ENCODE measurements around the gene SPSB3.

The SPSB3 gene

GRCh38 chr16:1826691-1827573, 44.6 kb upstream of the SPSB3 start, which contains the start of the genes FAHD1 and HAGH:
TSS of gene FAHD1 (plus strand) at chr16:1827206. CDS start at chr16:1827239, 33 bp downstream.
TSS of gene HAGH (minus strand) at chr16:1826825. CDS start at chr16:1826787, 38 bp downstream.
- intact Hi-C loops (cut with DNase I; ENCODE audit: low total_unique reads) = loop anchor here (5.0 kb wide), 1 partner anchor 45 kb away; the partner anchor contains the start of genes NUBP2 and SPSB3
- Histone ChIP-seq H3K4me1 (peaks cover 0 to 53% (median 32%) of the 10 kb centered on the region in 4 donors), H3K27ac (peak within 1 kb of the TSS; percentile 77 to 84), H3K4me3 (peak within 1 kb of the TSS; percentile 74 to 89), H3K36me3 (peaks cover 10 to 24% (median 13%) of the 10 kb centered on the region in 3 donors), H3K9me3 (no peaks in the 10 kb centered on the region), H3K27me3 (no peaks in the 10 kb centered on the region)
- peak; percentile 93 to 96 for DNase-seq
- TF ChIP-seq, protein P1, sequence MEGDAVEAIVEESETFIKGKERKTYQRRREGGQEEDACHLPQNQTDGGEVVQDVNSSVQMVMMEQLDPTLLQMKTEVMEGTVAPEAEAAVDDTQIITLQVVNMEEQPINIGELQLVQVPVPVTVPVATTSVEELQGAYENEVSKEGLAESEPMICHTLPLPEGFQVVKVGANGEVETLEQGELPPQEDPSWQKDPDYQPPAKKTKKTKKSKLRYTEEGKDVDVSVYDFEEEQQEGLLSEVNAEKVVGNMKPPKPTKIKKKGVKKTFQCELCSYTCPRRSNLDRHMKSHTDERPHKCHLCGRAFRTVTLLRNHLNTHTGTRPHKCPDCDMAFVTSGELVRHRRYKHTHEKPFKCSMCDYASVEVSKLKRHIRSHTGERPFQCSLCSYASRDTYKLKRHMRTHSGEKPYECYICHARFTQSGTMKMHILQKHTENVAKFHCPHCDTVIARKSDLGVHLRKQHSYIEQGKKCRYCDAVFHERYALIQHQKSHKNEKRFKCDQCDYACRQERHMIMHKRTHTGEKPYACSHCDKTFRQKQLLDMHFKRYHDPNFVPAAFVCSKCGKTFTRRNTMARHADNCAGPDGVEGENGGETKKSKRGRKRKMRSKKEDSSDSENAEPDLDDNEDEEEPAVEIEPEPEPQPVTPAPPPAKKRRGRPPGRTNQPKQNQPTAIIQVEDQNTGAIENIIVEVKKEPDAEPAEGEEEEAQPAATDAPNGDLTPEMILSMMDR (IDR thresholded peaks at IDR 0.05) = no peak

GRCh38 chr16:1825864-1826690, 43.7 kb upstream of the SPSB3 start:
- H3K4me3 ChIP-seq = peak overlapping the region; percentile 74 to 89
- peaks cover 16 to 26% (median 22%) of the 10 kb centered on the region in 3 donors for H3K36me3 ChIP-seq
- peak; percentile 30 to 75 for DNase-seq
- H3K27me3 ChIP-seq = no peaks in the 10 kb centered on the region
- no peaks in the 10 kb centered on the region for H3K9me3 ChIP-seq
- H3K4me1 ChIP-seq = peaks cover 0 to 53% (median 32%) of the 10 kb centered on the region in 4 donors
- H3K27ac ChIP-seq = peak overlapping the region; percentile 77 to 84
- intact Hi-C loops (cut with DNase I; ENCODE audit: low total_unique reads) = loop anchor here (5.0 kb wide), 1 partner anchor 44 kb away; the partner anchor contains the start of genes NUBP2 and SPSB3
- TF ChIP-seq, protein P1 (IDR thresholded peaks at IDR 0.05) = peak in 1 of 2 experiments; percentile 18

- no peak for DNase-seq
- Histone ChIP-seq H3K4me1 (peaks cover 0 to 52% (median 32%) of the 10 kb centered on the region in 4 donors), H3K27me3 (no peaks in the 10 kb centered on the region), H3K27ac (peak overlapping the region; percentile 77 to 84), H3K9me3 (no peaks in the 10 kb centered on the region), H3K4me3 (peak overlapping the region; percentile 74 to 89), H3K36me3 (peaks cover 23 to 30% (median 28%) of the 10 kb centered on the region in 3 donors)
- TF ChIP-seq, protein P1 (IDR thresholded peaks at IDR 0.05) = no peak
- intact Hi-C loops (cut with DNase I; ENCODE audit: low total_unique reads) = loop anchor here (5.0 kb wide), 1 partner anchor 43 kb away; the partner anchor contains the start of genes NUBP2 and SPSB3
Observed at GRCh38 chr16:1825381-1825863, 43.1 kb upstream of the SPSB3 start.

- intact Hi-C loops (cut with DNase I; ENCODE audit: low total_unique reads) = no loop called here
- H3K9me3 ChIP-seq = no peaks in the 10 kb centered on the region
- no peak overlapping the region for H3K27ac ChIP-seq
- no peaks in the 10 kb centered on the region for H3K27me3 ChIP-seq
- TF ChIP-seq, protein P1 (IDR thresholded peaks at IDR 0.05) = no peak
- H3K4me1 ChIP-seq = peaks cover 0 to 41% (median 25%) of the 10 kb centered on the region in 4 donors
- peaks cover 33 to 42% (median 39%) of the 10 kb centered on the region in 3 donors for H3K36me3 ChIP-seq
- DNase-seq = no peak
- H3K4me3 ChIP-seq = no peak overlapping the region
Observed at GRCh38 chr16:1823821-1824220, 41.5 kb upstream of the SPSB3 start.

- no peaks in the 10 kb centered on the region for H3K27me3 ChIP-seq
- H3K36me3 ChIP-seq = peaks cover 43 to 52% (median 50%) of the 10 kb centered on the region in 3 donors
- intact Hi-C loops (cut with DNase I; ENCODE audit: low total_unique reads) = no loop called here
- TF ChIP-seq, protein P1 (IDR thresholded peaks at IDR 0.05) = no peak
- no peak overlapping the region for H3K27ac ChIP-seq
- H3K9me3 ChIP-seq = no peaks in the 10 kb centered on the region
- no peak for DNase-seq
- H3K4me1 ChIP-seq = peaks cover 0 to 31% (median 20%) of the 10 kb centered on the region in 4 donors
- H3K4me3 ChIP-seq = no peak overlapping the region
Observed at GRCh38 chr16:1822801-1823200, 40.4 kb upstream of the SPSB3 start.
